GM21381 (cell line): ENCODE results near the gene NOX3.
"Not testable (repeated sequence)": the region's sequence is repeated elsewhere in the genome, so short reads cannot be mapped to it uniquely, and the experiment has no call there.

ENCODE experiments used
- ATAC-seq: cut with Tn5 transposase; IDR thresholded peaks from one replicate; pipeline ENCODE4 v1.9.1; 2021; ENCODE audit warnings: mild to moderate bottlenecking, moderate library complexity; ENCODE audit not compliant: unreplicated experiment

The NOX3 gene

DNA sequence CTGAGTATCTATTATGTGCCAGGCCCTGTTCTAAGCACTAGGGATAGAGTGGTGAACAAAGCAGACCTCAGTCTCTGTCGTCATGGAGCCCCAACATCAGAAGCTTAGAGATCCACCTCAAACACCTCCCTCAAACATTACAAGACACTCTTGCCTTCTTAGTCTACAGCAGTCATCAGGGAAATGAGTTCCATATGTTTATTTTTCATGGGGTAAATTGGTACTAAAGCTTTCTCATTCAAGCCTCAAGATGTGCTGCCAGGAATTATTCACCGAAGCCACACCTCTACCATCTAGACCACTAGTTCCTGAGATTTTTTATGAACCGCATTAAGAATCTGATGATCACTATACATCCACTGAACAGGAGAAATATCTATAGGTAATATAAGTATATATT, 82.4 kb downstream of the NOX3 start:
- no peak for ATAC-seq

DNA sequence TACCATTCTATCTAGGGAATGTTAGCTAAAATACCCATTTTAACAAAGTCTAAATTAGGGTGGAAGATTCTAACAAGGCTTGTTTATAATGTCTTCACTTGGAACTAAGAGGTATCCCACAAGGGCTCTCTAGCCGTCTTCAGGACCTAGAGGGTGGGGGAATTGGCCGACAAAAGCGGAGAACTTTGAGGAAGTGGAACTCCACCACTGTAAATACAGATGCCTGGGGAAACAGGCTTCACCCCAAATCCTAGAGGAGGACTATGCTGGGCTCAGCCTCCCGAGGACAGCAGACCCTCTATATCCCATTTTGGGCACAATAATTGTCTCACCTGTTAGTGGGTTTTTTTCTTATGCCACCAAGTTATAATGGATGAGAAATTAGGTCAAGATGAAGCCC, 83.4 kb downstream of the NOX3 start:
- no peak for ATAC-seq

DNA sequence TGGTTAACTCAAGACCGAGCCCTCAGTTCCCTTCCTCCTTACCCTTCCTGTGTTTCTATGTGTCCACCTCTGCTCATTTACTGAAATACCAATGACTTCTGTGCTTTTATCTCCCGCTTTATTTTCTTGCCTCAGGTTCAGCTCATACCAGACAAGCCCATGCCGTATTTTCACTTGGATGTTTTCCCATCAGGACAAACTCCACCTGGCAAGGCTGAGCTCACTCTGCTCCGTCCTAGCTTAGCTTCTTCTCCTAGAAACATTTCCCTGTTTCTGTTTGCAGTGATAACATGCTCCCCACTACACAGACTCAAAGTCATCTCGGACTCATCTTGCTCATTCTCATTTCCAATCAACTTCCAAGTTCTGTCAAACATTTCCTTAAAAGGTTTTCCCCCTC, 84.4 kb downstream of the NOX3 start:
- no peak for ATAC-seq

DNA sequence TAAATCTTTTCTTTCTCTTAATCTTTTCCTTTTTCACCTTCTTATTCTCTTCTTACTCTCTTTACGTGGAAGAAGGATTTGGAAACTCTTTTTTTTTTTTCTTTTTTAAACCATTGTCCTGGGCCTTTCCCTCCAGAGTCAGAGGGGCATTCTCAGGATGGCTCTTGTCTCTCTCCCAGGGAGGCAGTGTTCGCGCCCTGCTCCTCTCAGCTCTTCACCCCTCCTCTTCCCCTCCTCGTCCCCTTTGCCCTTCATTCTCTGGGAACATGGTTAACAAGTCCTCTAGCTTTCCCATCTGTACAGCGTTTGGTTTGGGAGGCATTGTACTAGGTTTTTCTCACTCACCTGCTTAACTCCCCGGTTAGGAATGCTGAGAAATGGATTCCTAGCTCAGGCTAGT, 89.3 kb downstream of the NOX3 start:
- no peak for ATAC-seq

DNA sequence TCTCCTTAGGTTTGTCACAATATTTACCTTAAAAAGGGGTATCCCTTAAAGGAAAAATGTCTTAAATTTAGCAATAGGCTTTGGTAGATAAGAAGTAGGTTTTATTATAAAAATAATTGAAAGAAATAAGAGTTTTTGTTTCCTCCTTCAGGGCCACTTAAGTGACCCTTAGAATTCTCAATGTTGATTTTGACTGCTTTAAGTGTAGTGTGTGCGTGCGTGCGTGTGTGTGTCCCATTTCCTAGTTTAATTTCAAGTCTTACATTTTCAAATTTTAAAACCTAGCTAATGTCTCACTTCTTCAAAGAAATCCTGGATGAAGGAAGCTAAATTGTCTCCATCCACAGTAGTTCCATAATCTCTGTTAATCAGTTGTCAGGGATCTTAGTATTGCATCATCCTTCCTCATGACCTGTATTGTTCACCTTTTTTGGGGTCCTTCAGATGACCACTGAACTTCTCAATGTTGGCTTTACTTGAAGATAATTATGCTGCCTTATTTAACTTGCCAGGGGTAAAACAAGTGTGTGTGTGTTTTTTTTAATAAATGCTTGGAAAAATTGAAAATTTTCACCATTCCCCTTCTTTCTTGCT, 90.7 kb downstream of the NOX3 start:
- ATAC-seq = no peak

DNA sequence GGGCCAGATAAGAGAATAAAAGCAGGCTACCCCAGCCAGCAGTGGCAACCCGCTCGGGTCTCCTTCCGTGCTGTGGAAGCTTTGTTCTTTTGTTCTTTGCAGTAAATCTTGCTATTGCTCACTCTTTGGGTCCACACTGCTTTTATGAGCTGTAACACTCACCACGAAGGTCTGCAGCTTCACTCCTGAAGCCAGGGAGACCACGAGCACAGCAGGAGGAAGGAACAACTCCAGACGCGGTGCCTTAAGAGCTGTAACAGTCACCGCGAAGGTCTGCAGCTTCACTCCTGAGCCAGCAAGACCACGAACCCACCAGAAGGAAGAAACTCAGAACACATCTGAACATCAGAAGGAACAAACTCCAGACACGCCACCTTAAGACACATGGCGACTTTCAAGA, 91.6 kb downstream of the NOX3 start:
- not testable (repeated sequence) for ATAC-seq

DNA sequence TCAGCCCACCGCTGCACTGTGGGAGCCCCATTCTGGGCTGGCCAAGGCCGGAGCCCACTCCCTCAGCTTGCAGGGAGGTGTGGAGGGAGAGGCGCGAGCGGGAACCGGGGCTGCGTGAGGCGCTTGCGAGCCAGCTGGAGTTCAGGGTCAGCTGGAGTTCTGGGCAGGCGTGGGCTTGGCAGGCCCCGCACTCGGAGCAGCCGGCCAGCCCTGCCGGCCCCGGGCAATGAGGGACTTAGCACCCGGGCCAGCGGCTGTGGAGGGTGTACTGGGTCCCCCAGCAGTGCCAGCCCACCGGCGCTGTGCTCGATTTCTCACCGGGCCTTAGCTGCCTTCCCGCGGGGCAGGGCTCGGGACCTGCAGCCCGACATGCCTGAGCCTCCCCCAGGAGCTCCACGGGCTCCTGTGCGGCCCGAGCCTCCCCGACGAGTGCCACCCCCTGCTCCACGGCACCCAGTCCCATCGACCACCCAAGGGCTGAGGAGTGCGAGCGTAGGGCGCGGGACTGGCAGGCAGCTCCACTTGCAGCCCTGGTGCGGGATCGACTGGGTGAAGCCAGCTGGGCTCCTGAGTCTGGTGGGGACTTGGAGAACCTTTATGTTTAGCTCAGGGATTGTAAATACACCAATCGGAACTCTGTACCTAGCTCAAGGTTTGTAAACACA, 92.5 kb downstream of the NOX3 start:
- not testable (repeated sequence) for ATAC-seq

DNA sequence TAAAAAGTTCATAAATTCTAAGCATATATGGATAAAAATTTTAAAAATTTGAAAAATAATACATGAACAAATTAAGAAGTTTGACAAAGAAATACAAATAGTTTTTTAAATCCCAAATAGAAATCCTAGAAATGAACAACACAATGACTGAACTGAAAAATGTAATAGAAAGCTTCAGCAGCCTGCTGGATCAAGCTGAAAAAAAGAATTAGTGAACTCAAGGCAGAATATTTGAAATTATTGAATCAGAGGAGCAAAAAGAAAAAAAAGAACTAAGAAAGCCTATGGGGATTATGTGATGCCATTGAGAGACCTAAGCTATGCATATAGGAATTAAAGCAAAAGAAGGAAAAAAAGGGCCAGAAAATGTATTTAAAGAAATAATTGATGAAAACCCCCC, 101.5 kb downstream of the NOX3 start:
- ATAC-seq = no peak

DNA sequence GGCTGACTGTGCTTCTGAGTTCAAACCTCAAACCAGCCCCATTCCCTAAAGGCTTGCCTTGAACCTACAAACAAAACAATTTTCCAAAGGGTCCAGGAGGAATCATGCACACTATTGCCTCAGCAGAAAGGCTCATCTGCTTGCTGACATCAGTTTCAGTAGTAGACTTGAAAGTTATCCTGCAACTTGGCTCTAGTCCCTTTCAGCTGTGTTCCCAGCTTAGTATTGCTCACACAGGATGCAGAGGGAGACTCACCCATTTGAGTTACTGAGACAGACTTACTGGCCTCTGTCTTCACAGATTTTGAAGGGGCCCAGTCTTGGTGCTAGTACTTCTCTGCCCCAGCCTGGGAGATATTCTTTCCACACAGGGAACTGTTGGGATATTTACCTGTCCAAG, 102.8 kb downstream of the NOX3 start:
- ATAC-seq = no peak

DNA sequence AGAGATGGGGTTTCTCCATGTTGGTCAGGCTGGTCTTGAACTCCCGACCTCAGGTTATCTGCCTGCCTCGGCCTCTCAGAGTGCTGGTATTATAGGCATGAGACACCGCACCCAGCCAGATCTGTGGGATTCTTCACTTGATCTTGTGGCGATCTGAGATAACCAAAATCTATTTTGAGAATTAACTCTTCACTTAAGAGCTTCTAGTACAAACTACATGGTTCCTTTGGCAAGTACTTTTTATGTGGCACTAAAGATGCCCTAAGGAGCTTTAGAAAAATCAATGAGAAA, 103.6 kb downstream of the NOX3 start:
- no peak for ATAC-seq

DNA sequence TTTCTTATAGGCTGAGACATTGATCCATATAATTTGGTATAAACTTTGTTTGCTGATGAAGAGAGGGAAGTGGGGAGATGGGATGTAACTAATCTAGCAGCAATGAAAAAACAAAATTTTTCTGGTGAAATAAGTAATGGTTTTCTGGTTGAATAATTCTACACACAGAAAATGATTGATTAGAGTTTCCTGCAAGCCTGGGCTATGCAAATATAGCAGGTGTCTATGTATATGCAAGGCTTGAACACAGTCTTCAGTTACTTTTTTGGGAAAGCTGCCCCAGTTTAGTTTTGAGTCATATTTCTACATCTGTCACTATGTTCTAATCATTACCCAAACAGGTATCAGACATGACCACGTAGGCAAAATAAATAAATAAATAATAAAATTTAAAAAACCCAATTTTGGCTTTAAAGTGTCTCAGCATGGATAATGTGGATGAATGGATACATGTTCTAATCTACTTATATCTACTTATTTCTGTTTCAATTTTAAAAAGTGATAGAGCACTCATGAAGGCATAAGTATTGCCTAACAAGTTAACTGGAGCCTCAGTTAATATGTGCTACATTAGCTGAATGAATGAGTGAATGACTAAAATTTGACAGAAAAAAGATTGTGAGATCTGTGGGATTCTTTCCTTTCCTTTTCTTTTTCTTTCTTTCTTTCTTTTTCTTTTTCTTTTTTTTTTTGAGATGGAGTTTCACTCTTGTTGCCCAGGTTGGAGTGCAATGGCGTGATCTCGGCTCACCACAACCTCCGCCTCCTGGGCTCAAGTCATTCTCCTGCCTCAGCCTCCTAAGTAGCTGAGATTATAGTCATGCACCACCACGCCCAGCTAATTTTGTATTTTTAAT, 104.1 kb downstream of the NOX3 start:
- ATAC-seq = peak; percentile 95

DNA sequence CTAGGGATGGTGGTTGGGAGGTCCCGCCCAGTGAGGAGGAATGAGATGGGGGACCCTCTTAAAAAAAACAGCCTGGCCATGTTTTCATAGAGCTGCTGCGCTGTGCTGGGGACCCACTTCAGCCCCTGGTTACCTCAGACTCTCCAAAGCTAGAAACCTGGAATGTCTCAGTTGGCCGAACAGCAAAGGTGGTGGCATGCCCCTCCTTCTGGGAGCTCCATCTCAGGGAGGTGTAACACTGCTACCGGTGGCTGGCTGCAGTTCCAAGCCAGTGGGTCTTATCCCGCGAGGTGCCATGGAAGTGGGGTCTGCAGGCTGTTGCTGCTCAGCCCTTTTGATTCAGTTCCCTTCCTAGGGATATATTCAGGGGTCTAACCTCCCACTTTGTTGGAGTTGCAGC, 105.7 kb downstream of the NOX3 start:
- ATAC-seq = no peak

DNA sequence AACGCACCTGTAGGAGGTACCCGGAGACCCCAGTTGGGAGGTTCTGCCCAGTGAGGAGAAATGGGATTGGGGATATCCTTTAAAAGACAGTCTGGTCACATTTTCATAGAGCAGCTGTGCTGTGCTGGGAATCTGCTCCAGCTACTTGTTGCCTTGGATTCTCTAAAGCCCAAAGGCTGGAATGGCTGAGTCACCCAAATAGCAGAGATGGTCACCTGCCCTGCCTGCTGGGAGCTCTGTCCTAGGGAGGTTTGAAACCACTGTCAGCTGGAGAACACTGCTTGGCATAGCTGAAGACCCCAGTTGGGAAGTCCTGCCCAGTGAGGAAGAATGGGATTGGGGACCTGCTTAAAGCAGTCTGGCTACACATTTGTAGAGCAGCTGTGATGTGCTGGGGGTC, 106.5 kb downstream of the NOX3 start:
- ATAC-seq = no peak

DNA sequence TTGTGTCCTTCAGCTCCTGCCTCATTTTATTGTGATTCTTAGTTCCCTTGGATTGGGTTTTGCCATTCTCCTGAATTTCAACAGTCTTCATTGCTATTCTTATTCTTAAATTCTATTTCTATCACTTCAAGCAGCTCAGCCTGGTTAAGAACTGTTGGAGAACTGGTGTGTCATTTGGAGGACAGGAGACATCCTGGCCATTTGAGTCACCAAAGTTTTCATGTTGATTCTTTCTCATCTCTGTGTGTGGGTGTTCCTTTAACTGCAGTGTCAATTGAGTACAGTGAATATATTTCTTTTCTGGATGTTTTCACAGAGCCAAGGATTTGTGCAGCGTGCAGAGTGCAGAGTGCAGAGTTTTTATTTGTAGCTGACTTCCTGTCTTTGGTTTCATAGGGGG, 107.8 kb downstream of the NOX3 start:
- ATAC-seq = no peak

DNA sequence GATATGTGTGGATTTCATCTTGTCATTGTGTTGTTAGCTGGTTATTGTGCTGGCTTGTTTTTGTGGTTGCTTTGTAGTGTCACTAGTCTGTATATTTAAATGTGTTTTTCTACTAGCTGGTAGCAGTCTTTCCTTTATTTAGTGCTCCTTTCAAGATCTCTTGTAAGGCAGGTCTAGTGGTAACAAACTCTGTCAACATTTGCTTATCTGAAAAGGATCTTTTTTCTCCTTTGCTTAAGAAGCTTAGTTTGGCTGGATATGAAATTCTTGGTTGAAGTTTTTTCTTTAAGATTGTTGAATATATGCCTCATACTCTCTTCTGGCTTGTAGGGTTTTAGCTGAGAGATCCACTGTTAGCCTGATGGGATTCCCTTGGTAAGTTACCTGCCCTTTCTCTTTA, 108.7 kb downstream of the NOX3 start:
- ATAC-seq = no peak
